Heart left ventricle (tissue), 16 donors: ENCODE results near the gene OBSL1. TPM values are rescaled to one million over a fixed set of nuclear protein-coding genes. Genes with fewer than 3 reads are reported as not detected.
A peak's percentile ranks its signal among the peaks of the same experiment; 100 is the strongest.

Experiments
- ATAC-seq, 4 donors: fragments of 200-7000 bp; cut with Tn5 transposase; one replicate each; pipeline ENCODE4 v1.9.1; 2020 to 2022; ENCODE audit warnings: moderate library complexity in 4 of 4, mild to moderate bottlenecking in 3 of 4, moderate number of reproducible peaks in 1 of 4
- DNase-seq, 5 donors: peaks; one replicate each; pipeline ENCODE4 v3.0.0-alpha.2; 2020
- H3K27ac ChIP-seq, 12 donors: fragments of 200-600 bp; sonication (generic) in 4 of 12; one replicate each; pipeline versions ENCODE4 v1.5.0 to v1.8.0; 2016 to 2022; ENCODE audit warnings: mild to moderate bottlenecking in 2 of 12
- H3K27me3 ChIP-seq, 9 donors: fragments of 200-600 bp; sonication (generic) in 2 of 9; one replicate each; pipeline versions ENCODE4 v1.5.1 to v1.8.0; 2016 to 2022; ENCODE audit warnings: mild to moderate bottlenecking in 3 of 9
- H3K36me3 ChIP-seq, 9 donors: fragments of 200-600 bp; sonication (generic) in 2 of 9; one replicate each; pipeline versions ENCODE4 v1.5.0 to v1.8.0; 2018 to 2022; ENCODE audit warnings: mild to moderate bottlenecking in 2 of 9
- H3K4me1 ChIP-seq, 12 donors: fragments of 200-600 bp; sonication (generic) in 4 of 12; one replicate each; pipeline versions ENCODE4 v1.5.0 to v1.8.0; 2016 to 2022; ENCODE audit warnings: mild to moderate bottlenecking in 3 of 12
- H3K4me3 ChIP-seq, 12 donors: fragments of 200-600 bp; sonication (generic) in 4 of 12; one replicate each; pipeline versions ENCODE4 v1.5.0 to v1.8.0; 2017 to 2022; ENCODE audit warnings: mild to moderate bottlenecking in 9 of 12, moderate library complexity in 4 of 12
- H3K9me3 ChIP-seq, 12 donors: fragments of 200-600 bp; sonication (generic) in 4 of 12; one replicate each; pipeline versions ENCODE4 v1.5.0 to v1.8.0; 2016 to 2022; ENCODE audit warnings: mild to moderate bottlenecking in 1 of 12
- CTCF ChIP-seq, 12 donors: fragments of 200-600 bp; sonication (generic) in 4 of 12; IDR thresholded peaks; one replicate each; pipeline versions ENCODE4 v1.5.0 to v1.8.0; 2018 to 2022; ENCODE audit warnings: antibody characterized with exemption in 12 of 12, mild to moderate bottlenecking in 5 of 12
- POLR2A ChIP-seq, 2 donors: fragments of 450-650 bp; IDR thresholded peaks; one replicate each; pipeline ENCODE4 v1.6.1; 2017; ENCODE audit warnings: antibody characterized with exemption in 2 of 2, mild to moderate bottlenecking in 2 of 2, moderate library complexity in 2 of 2
- WGBS, 4 donors: extraction: QIAGEN DNeasy Blood & Tissue Kit in 2 of 4; methylation state at CpG; one replicate each; pipeline versions ENCODE4 v1.1.5 to v1.1.7; 2013 to 2018; 5-methylcytosine and 5-hydroxymethylcytosine counted together
- intact Hi-C, 10 donors: fragments of 100-400 bp; cut with DNase I; formaldehyde crosslinking; loops; one replicate each; pipeline versions ENCODE4 v1.11.1 to v1.14.2; 2022
- polyA plus RNA-seq, 2 donors: library from polyadenylated mRNA; stranded (reverse); fragments of 200-250 nt; gene quantifications; one replicate each; pipeline ENCODE4 v1.2.3, GENCODE V29; 2013
- total RNA-seq, 9 donors: library from RNA; depleted of rRNA in 2 of 9; stranded (reverse); fragments of >200 nt in 2 of 9; fragmentation: NEBNext Ultra II Directional in 3 of 9; extraction: Animal tissue kit (Norgen Biotek cat#: 25700) in 3 of 9; gene quantifications; one replicate each; pipeline versions ENCODE4 v1.1.0 to v1.2.4, GENCODE V29; 2016 to 2023
- donor health status: ischemic (EF 13 %, LVEDD 7.1; RV severe dilation, severe dysfunction).
- donor health status: healthy with polysubstance abuse.
- donor health status: DM: no; HTN: yes; CAD: no.
- donor health status: DM: no; HTN: no; CAD: no.
- donor health status: ischemic (EF 25% LVEDD 6.9; RV normal size, moderate dysfunction).
- donor health status: ischemic (EF 25% LVEDD 5.7; RV mildly dilated, moderate dysfunction).
- donor health status: healthy.
- donor health status: DM: yes; HTN: yes; CAD: no.
- donor health status: ischemic (EF 35%, LVEDD 5.7; RV mildly dilated, moderate dysfunction).
- donor health status: nonischemic (EF 11% LVEDD 7.7; RV severe dilation, severe dysfunction).
- donor health status: DM: yes; HTN: yes; CAD: no.
- donor health status: PGD.
- donor health status: ischemic (EF 29% LVEDD 5.4; RV normal size, mild dysfunction).
- donor health status: nonischemic (EF 23%, LVEDD 6.1; RV moderate dilation, normal function).

Gene OBSL1
- total and polyA plus RNA-seq, 11 donors = 88.1 to 230 (median 177) TPM

- H3K9me3 ChIP-seq = no peaks in the 10 kb centered on the region
- 0% methylated on average over 55 to 57 of the region's 57 CpGs for WGBS, 4 donors
- peak within 1 kb of the TSS; percentile 85 to 97 (median 94) for H3K27ac ChIP-seq
- intact Hi-C loops = loop anchor here in 5 of 10 donors (1.0 to 5.0 kb wide), 9 partner anchors 26 to 205 kb away; partner anchors contain the start of genes CHPF (in 3 of the 5), OBSL1 (in 2 of the 5), GMPPA (in 1 of the 5) and TMEM198 (in 1 of the 5)
- peaks cover 0 to 20% (median 13%) of the 10 kb centered on the region in 12 donors for H3K4me1 ChIP-seq
- peak within 1 kb of the TSS; percentile 33 to 80 (median 68) for H3K4me3 ChIP-seq
- no peaks in the 10 kb centered on the region for H3K27me3 ChIP-seq
- H3K36me3 ChIP-seq = peaks cover 0 to 24% (median 16%) of the 10 kb centered on the region in 9 donors
- TF ChIP-seq CTCF (IDR thresholded peaks at IDR 0.05) (no peak), POLR2A (IDR thresholded peaks at IDR 0.05) (peak in 1 of 2 donors; percentile 72)
- peak; percentile 97 to 99 (median 98) for ATAC-seq
- DNase-seq = peak; percentile 96 to 98 (median 97)
These were observed 26.4 kb upstream of the OBSL1 start, which contains the start of gene STK11IP for GRCh38 chr2:219597552-219598307. Gene STK11IP (plus strand): TSS chr2:219597857. CDS start chr2:219598120, 263 bp downstream.

- DNase-seq (no peak), ATAC-seq (peak in 3 of 4 donors; percentile 5 to 7 (median 7))
- H3K4me1 ChIP-seq = peaks cover 0 to 20% (median 13%) of the 10 kb centered on the region in 12 donors
- no peak for TF ChIP-seq POLR2A (IDR thresholded peaks at IDR 0.05)
- TF ChIP-seq CTCF (IDR thresholded peaks at IDR 0.05) = no peak
- H3K36me3 ChIP-seq = peaks cover 0 to 17% (median 9%) of the 10 kb centered on the region in 9 donors
- H3K27ac ChIP-seq = peak overlapping the region; percentile 85 to 97 (median 94)
- H3K4me3 ChIP-seq = peak overlapping the region; percentile 33 to 80 (median 68)
- H3K27me3 ChIP-seq = no peaks in the 10 kb centered on the region
- H3K9me3 ChIP-seq = no peaks in the 10 kb centered on the region
- 10 to 12% (median 11%) methylated on average over 19 of the region's 19 CpGs for WGBS, 4 donors
- intact Hi-C loops = loop anchor here in 4 of 10 donors (1.0 to 5.0 kb wide), 6 partner anchors 26 to 205 kb away; partner anchors contain the start of genes OBSL1 (in 2 of the 4), CHPF (in 1 of the 4) and TMEM198 (in 1 of the 4)
These were observed 25.7 kb upstream of the OBSL1 start for GRCh38 chr2:219596954-219597551.

- H3K27me3 ChIP-seq = no peaks in the 10 kb centered on the region
- H3K36me3 ChIP-seq = no peaks in the 10 kb centered on the region
- intact Hi-C loops = loop anchor here in 3 of 10 donors (5.0 kb wide), 3 partner anchors 33 to 203 kb away; partner anchors contain the start of genes CHPF (in 1 of the 3) and TMEM198 (in 1 of the 3)
- TF ChIP-seq POLR2A (IDR thresholded peaks at IDR 0.05) = no peak
- no peak for TF ChIP-seq CTCF (IDR thresholded peaks at IDR 0.05)
- H3K9me3 ChIP-seq = no peaks in the 10 kb centered on the region
- H3K4me3 ChIP-seq = no peak overlapping the region
- peaks cover 0 to 20% (median 13%) of the 10 kb centered on the region in 12 donors for H3K4me1 ChIP-seq
- DNase-seq (no peak), ATAC-seq (no peak)
- 14 to 25% (median 18%) methylated on average over 3 of the region's 3 CpGs for WGBS, 4 donors
- peak overlapping the region in 7 of 12 donors; percentile 15 to 96 (median 46) for H3K27ac ChIP-seq
These were observed 23.9 kb upstream of the OBSL1 start for GRCh38 chr2:219595256-219595655.

GRCh38 chr2:219593154-219593553, 21.8 kb upstream of the OBSL1 start:
- Histone ChIP-seq H3K27ac (peak overlapping the region in 6 of 12 donors; percentile 5 to 61 (median 34)), H3K4me1 (peaks cover 0 to 14% (median 8%) of the 10 kb centered on the region in 12 donors), H3K36me3 (no peaks in the 10 kb centered on the region), H3K27me3 (no peaks in the 10 kb centered on the region), H3K9me3 (no peaks in the 10 kb centered on the region), H3K4me3 (no peak overlapping the region)
- 87 to 95% (median 91%) methylated on average over 2 of the region's 2 CpGs for WGBS, 4 donors
- ATAC-seq (no peak), DNase-seq (no peak)
- intact Hi-C loops = no loop called here
- TF ChIP-seq POLR2A (IDR thresholded peaks at IDR 0.05) (no peak), CTCF (IDR thresholded peaks at IDR 0.05) (no peak)
